HEK293 (cell line): ENCODE results near the gene SNRNP27.
A peak's percentile ranks its signal among the peaks of the same experiment; 100 is the strongest.

Experiments used
- CTCF ChIA-PET: fragments of 350-600 bp; formaldehyde crosslinking; extraction: SDS; loops from one replicate; lab custom pipeline; 2021; ENCODE audit warnings: antibody characterized with exemption; lab: Yijun Ruan, JAX
- POLR2A ChIA-PET: fragments of 300-600 bp; formaldehyde crosslinking; extraction: SDS; loops from one replicate; lab custom pipeline; 2020; ENCODE audit warnings: antibody characterized with exemption, inconsistent platforms; lab: Yijun Ruan, JAX
- H3K27ac ChIP-seq: fragments of 200-500 bp; sonication (Bioruptor generic); 2 replicates; pipeline ENCODE4 v1.5.1; 2014; ENCODE audit warnings: low read depth, low read length, control low read depth, inconsistent platforms; ENCODE audit errors: extremely low read depth
- H3K36me3 ChIP-seq, 2 experiments: fragments of 200-500 bp in 1 of 2; sonication (Bioruptor generic) in 1 of 2; 1 replicate in 1 of 2; 2 replicates in 1 of 2; pipeline ENCODE4 v1.5.1; 2014 to 2017; ENCODE audit warnings: inconsistent platforms in 2 of 2, low read length in 2 of 2; ENCODE audit not compliant: control insufficient read depth in 2 of 2, insufficient read depth in 1 of 2
- H3K4me1 ChIP-seq: fragments of 200-500 bp; sonication (Bioruptor generic); 2 replicates; pipeline ENCODE4 v1.5.1; 2014; ENCODE audit warnings: mild to moderate bottlenecking, low read length, inconsistent platforms; ENCODE audit not compliant: control insufficient read depth, insufficient read depth
- H3K4me3 ChIP-seq: 2 replicates; pipeline ENCODE4 v1.5.1; 2011; ENCODE audit warnings: low read depth, mild to moderate bottlenecking, control low read depth, low read length, moderate library complexity
- H3K9me3 ChIP-seq: fragments of 200-500 bp; sonication (Bioruptor generic); 2 replicates; pipeline ENCODE4 v1.5.1; 2014; ENCODE audit warnings: low read depth, low read length, inconsistent platforms; ENCODE audit not compliant: control insufficient read depth, insufficient read depth
- GLIS2 ChIP-seq: fragments of 450-650 bp; formaldehyde crosslinking; IDR thresholded peaks from 2 replicates; pipeline ENCODE4 v1.5.1; 2016; ENCODE audit warnings: missing biosample characterization, missing genetic modification characterization
- SALL2 ChIP-seq: fragments of 450-650 bp; formaldehyde crosslinking; IDR thresholded peaks from 2 replicates; pipeline ENCODE4 v1.5.0; 2017; ENCODE audit warnings: missing biosample characterization, mild to moderate bottlenecking, missing genetic modification characterization, borderline replicate concordance
- TRIM28 ChIP-seq: IDR thresholded peaks from 2 replicates; pipeline ENCODE4 v1.6.1; 2011; ENCODE audit warnings: low read length, control low read depth, borderline replicate concordance
- ZNF121 ChIP-seq: fragments of 450-650 bp; formaldehyde crosslinking; IDR thresholded peaks from 2 replicates; pipeline ENCODE4 v1.5.1; 2016; ENCODE audit warnings: missing biosample characterization, missing genetic modification characterization
- ZNF146 ChIP-seq: fragments of 450-650 bp; formaldehyde crosslinking; IDR thresholded peaks from 2 replicates; pipeline ENCODE4 v1.5.1; 2016; ENCODE audit warnings: missing biosample characterization, missing genetic modification characterization
- ZNF169 ChIP-seq: fragments of 450-650 bp; formaldehyde crosslinking; IDR thresholded peaks from 2 replicates; pipeline ENCODE4 v1.5.1; 2016; ENCODE audit warnings: missing biosample characterization, missing genetic modification characterization
- ZNF214 ChIP-seq: fragments of 450-650 bp; formaldehyde crosslinking; IDR thresholded peaks from 2 replicates; pipeline ENCODE4 v1.5.1; 2017; ENCODE audit warnings: missing biosample characterization, mild to moderate bottlenecking, missing genetic modification characterization, borderline replicate concordance
- ZNF221 ChIP-seq: fragments of 450-650 bp; formaldehyde crosslinking; IDR thresholded peaks from 2 replicates; pipeline ENCODE4 v1.5.1; 2017; ENCODE audit warnings: missing biosample characterization, missing genetic modification characterization, borderline replicate concordance
- ZNF549 ChIP-seq: fragments of 450-650 bp; IDR thresholded peaks from 2 replicates; pipeline ENCODE4 v1.5.1; 2018; ENCODE audit warnings: missing biosample characterization, missing genetic modification characterization, mild to moderate bottlenecking, inconsistent platforms, moderate library complexity
- ZNF624 ChIP-seq: fragments of 450-650 bp; formaldehyde crosslinking; IDR thresholded peaks from 2 replicates; pipeline ENCODE4 v1.5.1; 2017; ENCODE audit warnings: missing biosample characterization, missing genetic modification characterization
- ZNF629 ChIP-seq: fragments of 450-650 bp; formaldehyde crosslinking; IDR thresholded peaks from 2 replicates; pipeline ENCODE4 v1.5.1; 2017; ENCODE audit warnings: missing biosample characterization, missing genetic modification characterization
- TF ChIP-seq, protein P1 (sequence below): fragments of 450-650 bp; formaldehyde crosslinking; IDR thresholded peaks from 2 replicates; pipeline ENCODE4 v1.5.1; 2016; ENCODE audit warnings: missing biosample characterization, missing genetic modification characterization
- TF ChIP-seq, protein P2 (sequence below): fragments of 450-650 bp; formaldehyde crosslinking; IDR thresholded peaks from 2 replicates; pipeline ENCODE4 v1.5.1; 2017; ENCODE audit warnings: missing biosample characterization, missing genetic modification characterization
- TF ChIP-seq, protein P3 (sequence below): fragments of 450-650 bp; formaldehyde crosslinking; IDR thresholded peaks from 2 replicates; pipeline ENCODE4 v1.5.1; 2017; ENCODE audit warnings: missing biosample characterization, missing genetic modification characterization
- TF ChIP-seq, protein P4 (sequence below): fragments of 450-650 bp; formaldehyde crosslinking; IDR thresholded peaks from 2 replicates; pipeline ENCODE4 v1.5.1; 2016; ENCODE audit warnings: missing biosample characterization, missing genetic modification characterization

The SNRNP27 gene

DNA sequence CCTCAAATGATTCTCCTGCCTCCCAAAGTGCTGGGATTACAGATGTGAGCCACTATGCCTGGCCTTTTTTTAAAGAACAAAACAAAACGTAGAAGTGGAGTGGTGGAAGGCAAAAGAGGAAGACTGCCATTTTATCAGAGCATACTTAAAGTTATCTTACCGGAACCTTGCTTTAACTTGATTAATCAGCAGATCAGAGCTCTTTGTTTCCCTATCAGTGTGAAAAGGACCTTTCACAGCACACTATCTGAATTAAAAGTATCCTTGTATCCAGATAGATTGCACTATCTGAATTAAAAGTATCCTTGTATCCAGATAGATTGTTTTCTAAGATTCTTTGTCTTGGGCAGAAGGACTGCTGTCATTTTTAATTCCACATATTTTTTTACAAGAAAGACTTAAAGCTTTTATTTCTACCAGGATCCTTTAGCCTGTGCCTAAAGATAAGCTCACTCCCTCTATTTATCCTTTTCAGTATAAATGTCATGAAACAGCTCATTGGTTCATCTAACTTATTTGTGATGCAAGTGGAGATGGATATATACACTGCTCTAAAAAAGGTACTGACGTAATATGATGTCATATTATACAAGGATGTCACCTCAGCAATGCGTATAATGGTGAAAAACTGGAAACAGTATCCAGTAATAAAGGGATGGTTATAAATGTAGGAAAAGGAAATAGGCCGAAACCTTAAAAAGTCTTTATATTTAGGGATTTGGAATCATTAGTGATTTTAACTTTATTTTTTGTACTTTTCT is 46.5 kb upstream of the SNRNP27 start:
- ChIA-PET POLR2A (interaction anchor here (1.1 kb wide), 1 partner anchor 447 kb away, joined by 3 read pairs; the partner anchor contains the start of gene SNRPG), CTCF (interaction anchor here (1.4 kb wide), 1 partner anchor 224 kb away, joined by 4 read pairs; no protein-coding TSS in a partner anchor)
- no peaks in the 10 kb centered on the region for H3K9me3 ChIP-seq
- H3K27ac ChIP-seq: no peak overlapping the region
- H3K4me3 ChIP-seq: no peak overlapping the region
- H3K36me3 ChIP-seq: peaks cover 37 to 68% of the 10 kb centered on the region in 2 experiments
- TF ChIP-seq ZNF146 (tag by site-specific recombination) (peak; percentile 37; the same call in 1 of the 2 replicates), ZNF221 (tag by site-specific recombination) (no peak)
- H3K4me1 ChIP-seq: no peaks in the 10 kb centered on the region

DNA sequence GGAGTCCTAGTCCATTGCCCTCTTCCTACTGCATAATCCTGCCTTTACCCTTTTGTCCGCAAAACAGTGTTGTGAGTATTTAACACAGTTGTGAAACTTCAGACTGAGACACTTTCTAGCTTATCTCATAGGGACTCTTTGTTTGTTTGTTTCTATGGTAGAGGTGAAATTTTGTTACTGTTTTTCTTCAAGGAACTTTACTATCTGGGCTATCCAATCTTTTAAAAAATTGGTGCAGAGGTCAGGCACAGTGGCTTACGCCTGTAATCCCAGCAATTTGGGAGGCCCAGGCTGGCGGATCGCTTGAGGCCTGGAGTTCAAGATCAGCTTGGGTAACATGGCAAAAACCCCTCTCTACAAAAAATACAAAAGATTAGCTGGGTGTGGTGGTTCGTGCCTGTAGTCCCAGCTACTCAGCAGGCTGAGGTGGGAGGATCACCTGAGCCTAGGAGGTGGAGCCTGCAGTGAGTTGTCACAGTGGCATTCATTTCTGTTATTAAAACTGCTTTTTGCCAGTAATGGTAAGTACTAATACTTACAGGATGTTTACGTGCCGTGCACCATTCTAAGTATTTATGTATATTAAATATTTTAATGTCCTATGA is 45.5 kb upstream of the SNRNP27 start:
- Histone ChIP-seq H3K27ac (no peak overlapping the region), H3K9me3 (no peaks in the 10 kb centered on the region), H3K36me3 (peaks cover 46 to 72% of the 10 kb centered on the region in 2 experiments), H3K4me1 (no peaks in the 10 kb centered on the region), H3K4me3 (no peak overlapping the region)
- CTCF ChIA-PET: interaction anchor here (0.6 to 1.4 kb wide), 3 partner anchors 123 to 366 kb away, joined by 3 to 4 read pairs (median 4); no protein-coding TSS in a partner anchor
- POLR2A ChIA-PET: interaction anchor here (1.1 kb wide), 1 partner anchor 446 kb away, joined by 3 read pairs; the partner anchor contains the start of gene SNRPG
- TF ChIP-seq GLIS2 (no peak), SALL2 (no peak), ZNF169 (tag by site-specific recombination) (no peak), ZNF629 (no peak), ZNF549 (tag by site-specific recombination) (no peak), TRIM28 (no peak)
- TF ChIP-seq, protein P1, sequence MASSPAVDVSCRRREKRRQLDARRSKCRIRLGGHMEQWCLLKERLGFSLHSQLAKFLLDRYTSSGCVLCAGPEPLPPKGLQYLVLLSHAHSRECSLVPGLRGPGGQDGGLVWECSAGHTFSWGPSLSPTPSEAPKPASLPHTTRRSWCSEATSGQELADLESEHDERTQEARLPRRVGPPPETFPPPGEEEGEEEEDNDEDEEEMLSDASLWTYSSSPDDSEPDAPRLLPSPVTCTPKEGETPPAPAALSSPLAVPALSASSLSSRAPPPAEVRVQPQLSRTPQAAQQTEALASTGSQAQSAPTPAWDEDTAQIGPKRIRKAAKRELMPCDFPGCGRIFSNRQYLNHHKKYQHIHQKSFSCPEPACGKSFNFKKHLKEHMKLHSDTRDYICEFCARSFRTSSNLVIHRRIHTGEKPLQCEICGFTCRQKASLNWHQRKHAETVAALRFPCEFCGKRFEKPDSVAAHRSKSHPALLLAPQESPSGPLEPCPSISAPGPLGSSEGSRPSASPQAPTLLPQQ (tag by site-specific recombination): no peak

DNA sequence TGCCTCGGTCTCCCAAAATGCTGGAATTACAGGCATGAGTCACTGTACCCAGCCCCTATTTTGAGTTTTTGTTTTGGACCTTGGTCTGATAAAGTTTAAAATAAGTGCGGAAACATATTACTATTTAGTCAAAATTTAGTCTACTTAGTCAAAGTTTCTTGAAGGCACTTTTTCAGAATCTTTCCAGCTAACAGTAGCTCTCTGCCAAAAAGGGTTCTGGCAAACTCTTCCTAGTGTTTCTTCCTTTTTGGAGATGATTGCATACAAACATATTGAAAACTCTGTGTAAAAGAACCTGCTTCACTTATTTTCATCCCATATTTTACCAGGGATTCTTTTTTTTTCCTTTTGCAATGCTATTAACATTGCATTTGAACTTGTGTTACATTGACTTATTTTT is 35.5 kb upstream of the SNRNP27 start:
- Histone ChIP-seq H3K27ac (no peak overlapping the region), H3K36me3 (peaks cover 21 to 26% of the 10 kb centered on the region in 2 experiments)
- TF ChIP-seq ZNF624 (tag by site-specific recombination) (no peak), ZNF214 (tag by site-specific recombination) (no peak), ZNF121 (no peak)
- TF ChIP-seq, protein P2, sequence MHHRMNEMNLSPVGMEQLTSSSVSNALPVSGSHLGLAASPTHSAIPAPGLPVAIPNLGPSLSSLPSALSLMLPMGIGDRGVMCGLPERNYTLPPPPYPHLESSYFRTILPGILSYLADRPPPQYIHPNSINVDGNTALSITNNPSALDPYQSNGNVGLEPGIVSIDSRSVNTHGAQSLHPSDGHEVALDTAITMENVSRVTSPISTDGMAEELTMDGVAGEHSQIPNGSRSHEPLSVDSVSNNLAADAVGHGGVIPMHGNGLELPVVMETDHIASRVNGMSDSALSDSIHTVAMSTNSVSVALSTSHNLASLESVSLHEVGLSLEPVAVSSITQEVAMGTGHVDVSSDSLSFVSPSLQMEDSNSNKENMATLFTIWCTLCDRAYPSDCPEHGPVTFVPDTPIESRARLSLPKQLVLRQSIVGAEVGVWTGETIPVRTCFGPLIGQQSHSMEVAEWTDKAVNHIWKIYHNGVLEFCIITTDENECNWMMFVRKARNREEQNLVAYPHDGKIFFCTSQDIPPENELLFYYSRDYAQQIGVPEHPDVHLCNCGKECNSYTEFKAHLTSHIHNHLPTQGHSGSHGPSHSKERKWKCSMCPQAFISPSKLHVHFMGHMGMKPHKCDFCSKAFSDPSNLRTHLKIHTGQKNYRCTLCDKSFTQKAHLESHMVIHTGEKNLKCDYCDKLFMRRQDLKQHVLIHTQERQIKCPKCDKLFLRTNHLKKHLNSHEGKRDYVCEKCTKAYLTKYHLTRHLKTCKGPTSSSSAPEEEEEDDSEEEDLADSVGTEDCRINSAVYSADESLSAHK (tag by site-specific recombination): no peak
- TF ChIP-seq, protein P3, sequence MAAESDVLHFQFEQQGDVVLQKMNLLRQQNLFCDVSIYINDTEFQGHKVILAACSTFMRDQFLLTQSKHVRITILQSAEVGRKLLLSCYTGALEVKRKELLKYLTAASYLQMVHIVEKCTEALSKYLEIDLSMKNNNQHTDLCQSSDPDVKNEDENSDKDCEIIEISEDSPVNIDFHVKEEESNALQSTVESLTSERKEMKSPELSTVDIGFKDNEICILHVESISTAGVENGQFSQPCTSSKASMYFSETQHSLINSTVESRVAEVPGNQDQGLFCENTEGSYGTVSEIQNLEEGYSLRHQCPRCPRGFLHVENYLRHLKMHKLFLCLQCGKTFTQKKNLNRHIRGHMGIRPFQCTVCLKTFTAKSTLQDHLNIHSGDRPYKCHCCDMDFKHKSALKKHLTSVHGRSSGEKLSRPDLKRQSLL (tag by site-specific recombination): no peak
- TF ChIP-seq, protein P4, sequence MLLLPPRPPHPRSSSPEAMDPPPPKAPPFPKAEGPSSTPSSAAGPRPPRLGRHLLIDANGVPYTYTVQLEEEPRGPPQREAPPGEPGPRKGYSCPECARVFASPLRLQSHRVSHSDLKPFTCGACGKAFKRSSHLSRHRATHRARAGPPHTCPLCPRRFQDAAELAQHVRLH (tag by site-specific recombination): no peak

More for the DNA sequence above, 35.5 kb upstream of the SNRNP27 start:
- ChIA-PET POLR2A (no interaction called here), CTCF (interaction anchor here (1.6 to 2.5 kb wide), 2 partner anchors 9 to 133 kb away, joined by 6 to 7 read pairs; no protein-coding TSS in a partner anchor)
- Histone ChIP-seq H3K4me3 (no peak overlapping the region), H3K9me3 (no peaks in the 10 kb centered on the region), H3K4me1 (no peaks in the 10 kb centered on the region)
